AG10803 (cell line): Measurements from ENCODE around the gene PID1.
A peak's percentile ranks its signal among the peaks of the same experiment; 100 is the strongest.

Source experiments
- DNase-seq: peaks from one replicate; pipeline ENCODE4 v3.0.0; 2010; ENCODE audit warnings: low read depth
- H3K4me3 ChIP-seq: 2 replicates; pipeline ENCODE4 v1.5.1; 2011; ENCODE audit warnings: mild to moderate bottlenecking, low read length, control low read depth
- TF ChIP-seq, protein P1 (sequence below): conservative IDR thresholded peaks from 2 replicates; pipeline ENCODE4 v1.5.1; 2011; ENCODE audit warnings: mild to moderate bottlenecking, low read length, control low read depth, inconsistent platforms

The PID1 gene

DNA sequence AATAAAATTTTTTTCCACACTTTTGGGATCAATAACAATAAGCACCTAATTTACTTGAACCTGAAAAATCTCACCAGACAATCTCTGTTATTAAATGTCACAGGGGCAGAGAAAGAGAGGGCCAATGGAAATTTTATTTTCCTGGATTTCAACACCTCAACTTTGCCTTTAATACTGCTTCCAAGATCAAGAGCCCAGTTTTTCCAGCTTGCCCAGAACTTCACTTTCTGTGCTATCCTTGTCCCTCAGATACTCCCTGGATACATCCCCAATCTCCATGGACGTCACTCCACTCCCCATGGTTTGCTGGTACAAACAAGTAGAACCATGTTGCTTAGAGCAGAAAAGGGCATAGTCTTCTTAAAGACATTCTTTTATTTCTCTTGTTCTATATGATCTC is 29.3 kb upstream of the PID1 start:
- DNase-seq = no peak
- TF ChIP-seq, protein P1, sequence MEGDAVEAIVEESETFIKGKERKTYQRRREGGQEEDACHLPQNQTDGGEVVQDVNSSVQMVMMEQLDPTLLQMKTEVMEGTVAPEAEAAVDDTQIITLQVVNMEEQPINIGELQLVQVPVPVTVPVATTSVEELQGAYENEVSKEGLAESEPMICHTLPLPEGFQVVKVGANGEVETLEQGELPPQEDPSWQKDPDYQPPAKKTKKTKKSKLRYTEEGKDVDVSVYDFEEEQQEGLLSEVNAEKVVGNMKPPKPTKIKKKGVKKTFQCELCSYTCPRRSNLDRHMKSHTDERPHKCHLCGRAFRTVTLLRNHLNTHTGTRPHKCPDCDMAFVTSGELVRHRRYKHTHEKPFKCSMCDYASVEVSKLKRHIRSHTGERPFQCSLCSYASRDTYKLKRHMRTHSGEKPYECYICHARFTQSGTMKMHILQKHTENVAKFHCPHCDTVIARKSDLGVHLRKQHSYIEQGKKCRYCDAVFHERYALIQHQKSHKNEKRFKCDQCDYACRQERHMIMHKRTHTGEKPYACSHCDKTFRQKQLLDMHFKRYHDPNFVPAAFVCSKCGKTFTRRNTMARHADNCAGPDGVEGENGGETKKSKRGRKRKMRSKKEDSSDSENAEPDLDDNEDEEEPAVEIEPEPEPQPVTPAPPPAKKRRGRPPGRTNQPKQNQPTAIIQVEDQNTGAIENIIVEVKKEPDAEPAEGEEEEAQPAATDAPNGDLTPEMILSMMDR = no peak

DNA sequence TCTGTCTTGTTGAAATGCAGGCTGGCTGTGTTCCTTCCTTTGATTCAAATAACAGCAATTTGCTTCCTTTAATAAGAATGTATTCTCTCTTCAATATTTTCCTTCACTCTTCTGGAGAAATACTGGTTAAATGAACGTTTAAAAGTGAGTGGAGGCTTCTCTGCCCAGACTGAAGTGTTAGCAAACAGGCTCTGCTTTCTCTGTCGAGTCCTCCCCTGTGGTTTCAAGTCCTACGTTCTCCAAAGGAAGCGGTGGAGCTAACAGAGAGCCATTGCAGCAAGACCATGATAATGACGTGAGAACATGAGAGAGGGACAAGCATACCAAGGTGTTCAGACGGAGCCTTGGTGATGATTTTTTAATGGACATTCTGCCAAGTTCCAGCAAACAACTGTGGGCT is 26.2 kb upstream of the PID1 start:
- DNase-seq = peak; percentile 43
- TF ChIP-seq, protein P1 = no peak
- no peak overlapping the region for H3K4me3 ChIP-seq

More for the DNA sequence above, 29.3 kb upstream of the PID1 start:
- H3K4me3 ChIP-seq = no peak overlapping the region

DNA sequence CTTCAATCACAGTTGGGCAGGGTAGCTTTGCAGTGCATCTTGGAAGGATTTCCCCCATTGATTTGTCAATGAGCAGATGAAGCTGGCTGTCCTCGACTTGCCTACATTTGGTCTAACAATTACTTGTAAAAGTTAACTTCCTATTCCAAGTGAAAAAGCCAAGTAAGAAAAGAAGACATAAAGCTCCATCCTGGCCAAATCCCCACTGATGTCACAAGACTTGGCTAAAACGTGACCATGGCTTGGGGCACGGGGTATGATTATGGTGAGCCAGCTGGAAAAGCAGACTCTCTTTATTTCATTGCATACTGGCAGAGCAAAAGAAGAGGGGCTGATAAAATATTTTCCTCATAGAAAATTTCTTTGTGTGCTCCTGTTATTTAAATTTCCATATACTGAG is 25.4 kb upstream of the PID1 start:
- H3K4me3 ChIP-seq = no peak overlapping the region
- DNase-seq = no peak
- TF ChIP-seq, protein P1 = no peak

DNA sequence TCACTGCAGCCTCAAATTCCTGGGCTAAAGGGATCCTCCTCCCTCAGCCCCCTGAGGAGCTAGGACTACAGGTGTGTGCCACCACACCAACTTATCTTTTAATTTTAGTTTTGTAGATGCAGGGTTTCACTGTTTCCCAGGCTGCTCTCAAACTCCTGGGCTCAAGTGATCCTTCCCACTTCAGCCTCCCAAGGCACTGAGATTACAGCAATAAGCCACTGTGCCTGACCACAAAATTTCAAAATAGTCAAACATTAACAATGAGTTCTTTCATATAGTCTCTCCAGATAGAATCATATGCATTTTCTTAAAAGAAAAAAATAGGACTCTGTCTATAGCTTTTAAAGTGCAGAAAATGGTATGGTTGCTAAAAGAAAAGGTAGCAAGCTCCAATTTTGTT is 24.9 kb upstream of the PID1 start:
- TF ChIP-seq, protein P1 = no peak
- DNase-seq = peak; percentile 49
- no peak overlapping the region for H3K4me3 ChIP-seq

DNA sequence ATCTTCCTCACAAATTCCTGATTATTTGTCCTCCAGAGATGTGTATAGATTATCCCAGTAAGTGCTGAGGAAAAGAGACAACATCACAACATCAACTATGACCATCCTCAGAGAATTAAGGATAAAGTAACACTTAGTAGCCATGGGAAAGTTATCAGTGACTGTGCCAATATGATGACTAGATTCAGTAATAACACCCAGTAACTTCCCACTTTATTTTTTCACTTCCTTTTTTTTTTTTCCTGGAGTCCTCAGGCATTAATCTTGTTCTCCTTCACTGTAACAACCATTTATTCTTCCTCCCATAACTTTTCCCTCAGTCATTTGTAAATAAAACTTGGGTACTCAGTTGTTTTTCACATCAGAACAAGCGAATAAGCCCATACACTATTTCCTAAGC is 16.7 kb upstream of the PID1 start:
- TF ChIP-seq, protein P1 = no peak
- no peak for DNase-seq
- no peak overlapping the region for H3K4me3 ChIP-seq

DNA sequence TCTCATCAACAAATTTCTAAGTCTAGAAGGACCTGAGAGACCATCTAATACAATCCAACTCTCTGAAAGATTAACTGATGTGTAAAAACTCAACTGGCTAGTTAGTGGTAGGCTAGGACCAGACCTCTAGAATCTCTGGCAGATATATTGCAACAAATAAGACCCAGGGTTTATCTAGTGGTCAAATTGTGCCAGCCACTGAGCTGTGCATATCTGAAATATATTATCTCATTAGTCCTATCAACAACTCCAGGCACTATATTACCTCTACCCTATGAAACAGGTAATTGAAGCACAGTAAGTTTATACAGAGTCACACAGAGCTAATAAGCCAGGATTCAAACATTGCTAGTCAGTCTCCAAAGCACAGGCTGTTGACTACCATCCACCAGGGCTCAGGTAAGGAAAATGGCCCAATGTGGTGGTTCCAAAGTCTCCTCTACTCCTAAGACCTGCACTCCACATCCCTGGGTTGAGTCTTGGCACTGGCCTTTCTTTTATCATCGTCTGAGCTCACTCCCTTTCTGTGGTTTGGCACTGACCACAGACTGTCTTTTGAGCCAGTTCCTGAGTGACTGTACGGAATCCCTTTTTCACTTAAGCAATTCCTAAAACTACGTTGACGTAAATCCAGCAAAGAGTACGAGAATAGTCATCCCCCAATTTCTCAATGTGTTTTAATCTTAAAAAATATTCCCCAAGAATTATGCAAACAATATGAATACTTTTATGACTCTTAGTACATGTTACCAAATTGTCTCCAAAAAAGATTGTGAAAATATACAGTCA is 11.9 kb upstream of the PID1 start:
- TF ChIP-seq, protein P1 = no peak
- DNase-seq = peak; percentile 97
- H3K4me3 ChIP-seq = no peak overlapping the region

DNA sequence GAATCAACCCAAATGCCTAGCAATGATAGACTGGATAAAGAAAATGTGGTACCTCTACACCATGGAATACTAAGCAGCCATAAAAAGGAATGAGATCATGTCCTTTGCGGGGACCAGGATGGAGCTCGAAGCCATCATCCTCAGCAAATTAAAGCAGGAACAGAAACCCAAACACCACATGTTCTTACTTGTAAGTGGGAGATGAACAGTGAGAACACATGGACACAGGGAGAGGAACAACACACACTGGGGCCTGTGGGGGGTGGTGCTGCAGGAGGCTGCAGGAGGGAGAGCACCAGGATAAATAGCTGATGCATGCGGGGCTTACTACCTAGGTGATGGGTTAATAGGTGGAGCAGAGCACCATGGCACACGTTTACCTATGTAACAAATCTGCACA is 8.4 kb upstream of the PID1 start:
- DNase-seq = no peak
- H3K4me3 ChIP-seq = no peak overlapping the region
- TF ChIP-seq, protein P1 = no peak
